HG02571 (cell line): ENCODE data around the gene QPCT.
"Not testable (repeated sequence)": the region's sequence is repeated elsewhere in the genome, so short reads cannot be mapped to it uniquely, and the experiment has no call there.

Source experiments
- ATAC-seq: cut with Tn5 transposase; IDR thresholded peaks from one replicate; pipeline ENCODE4 v1.9.1; 2021; ENCODE audit warnings: mild to moderate bottlenecking, moderate library complexity; ENCODE audit not compliant: unreplicated experiment

QPCT gene

GRCh38 chr2:37357530-37357929, 13.1 kb downstream of the QPCT start:
- ATAC-seq: no peak

- ATAC-seq: no peak
Measured at GRCh38 chr2:37358466-37358865, 14.0 kb downstream of the QPCT start.

GRCh38 chr2:37361216-37361815, 16.9 kb downstream of the QPCT start:
- ATAC-seq: no peak

- ATAC-seq: no peak
Measured at GRCh38 chr2:37361994-37362698, 17.7 kb downstream of the QPCT start.

GRCh38 chr2:37364351-37364750, 19.9 kb downstream of the QPCT start:
- ATAC-seq: no peak

GRCh38 chr2:37365669-37366068, 21.2 kb downstream of the QPCT start:
- ATAC-seq: peak; percentile 74

GRCh38 chr2:37366773-37367172, 22.3 kb downstream of the QPCT start:
- no peak for ATAC-seq

- ATAC-seq: no peak
Measured at GRCh38 chr2:37367310-37367709, 22.9 kb downstream of the QPCT start.

GRCh38 chr2:37367984-37368383, 23.6 kb downstream of the QPCT start:
- no peak for ATAC-seq

- ATAC-seq: no peak
Measured at GRCh38 chr2:37370666-37371065, 26.2 kb downstream of the QPCT start.

- ATAC-seq: no peak
Measured at GRCh38 chr2:37372000-37372399, 27.6 kb downstream of the QPCT start.

GRCh38 chr2:37375741-37376288, 31.4 kb downstream of the QPCT start:
- peak; percentile 5 for ATAC-seq

- peak; percentile 92 for ATAC-seq
Measured at GRCh38 chr2:37376421-37377186, 32.2 kb downstream of the QPCT start.

- no peak for ATAC-seq
Measured at GRCh38 chr2:37377187-37377532, 32.7 kb downstream of the QPCT start.

GRCh38 chr2:37378411-37378810, 34.0 kb downstream of the QPCT start:
- no peak for ATAC-seq

- no peak for ATAC-seq
Measured at GRCh38 chr2:37379881-37380296, 35.5 kb downstream of the QPCT start.

GRCh38 chr2:37380787-37381186, 36.4 kb downstream of the QPCT start:
- ATAC-seq: not testable (repeated sequence)

GRCh38 chr2:37384261-37384660, 39.8 kb downstream of the QPCT start:
- not testable (repeated sequence) for ATAC-seq

GRCh38 chr2:37387148-37387835, 42.9 kb downstream of the QPCT start:
- no peak for ATAC-seq

- ATAC-seq: no peak
Measured at GRCh38 chr2:37388074-37388473, 43.6 kb downstream of the QPCT start.

- ATAC-seq: no peak
Measured at GRCh38 chr2:37389395-37389794, 45.0 kb downstream of the QPCT start.
